HCT116 (cell line): Measurements from ENCODE around the gene HIGD1C. TPM values are rescaled to one million over a fixed set of nuclear protein-coding genes. Genes with fewer than 3 reads are reported as not detected.

ENCODE experiments used
- ATAC-seq: fragments of 200-7000 bp; cut with Tn5 transposase; 2 replicates; pipeline ENCODE4 v1.9.1; 2020; ENCODE audit warnings: mild to moderate bottlenecking, moderate library complexity
- BruUV-seq: library from RNA; stranded (reverse); fragments of 400-500 nt; replicated peaks from 2 replicates; lab custom pipeline; 2021; lab: Mats Ljungman, UMichigan
- CTCF ChIA-PET: fragments of 300-600 bp; sonication (Branson Sonifier 250); formaldehyde crosslinking; loops from one replicate; lab custom pipeline; 2021; ENCODE audit warnings: antibody characterized with exemption; lab: Charles Lee
- POLR2A ChIA-PET: fragments of 300-600, 350-600 bp; sonication (Branson Sonifier 250); formaldehyde crosslinking; loops from one replicate; lab custom pipeline; 2021; ENCODE audit warnings: antibody characterized with exemption; lab: Charles Lee
- RAD21 ChIA-PET, 2 experiments: fragments of 300-600 bp; sonication (Branson Sonifier 250); formaldehyde crosslinking; loops; one replicate each; lab custom pipeline; 2023; ENCODE audit warnings: low total read pairs in 2 of 2; ENCODE audit not compliant: uncharacterized antibody in 2 of 2, unreplicated experiment in 2 of 2, low non-redundant PET in 1 of 2; lab: Charles Lee
- DNase-seq: peaks from one replicate; pipeline ENCODE4 v3.0.0-alpha.2; 2010; ENCODE audit warnings: low read depth, low spot score
- H2AFZ ChIP-seq: fragments of 200-600 bp; shearing (Covaris generic), sonication (generic); 2 replicates; pipeline ENCODE4 v1.6.1; 2017; ENCODE audit warnings: low read depth, mixed run types, mixed read lengths, antibody characterized with exemption, low read length; ENCODE audit not compliant: poor library complexity, severe bottlenecking
- H3K27ac ChIP-seq: 2 replicates; pipeline ENCODE4 v1.5.1; 2012; ENCODE audit warnings: low read depth, low read length
- H3K27me3 ChIP-seq: fragments of 200-600 bp; sonication (generic); 2 replicates; pipeline ENCODE4 v1.6.1; 2016; ENCODE audit warnings: mixed run types, low read length, mixed read lengths; ENCODE audit not compliant: insufficient read depth
- H3K36me3 ChIP-seq, 2 experiments: fragments of 200-500 bp in 1 of 2; fragments of 200-600 bp in 1 of 2; sonication (Bioruptor generic) in 1 of 2; sonication (generic) in 1 of 2; 2 replicates each; pipeline versions ENCODE4 v1.5.1 to v1.6.1; 2014 to 2016; ENCODE audit warnings: low read length in 2 of 2, inconsistent platforms in 1 of 2, mixed read lengths in 1 of 2, mixed run types in 1 of 2; ENCODE audit not compliant: insufficient read depth in 2 of 2, control insufficient read depth in 1 of 2
- H3K4me1 ChIP-seq, 2 experiments: fragments of 200-600 bp in 1 of 2; sonication (generic) in 1 of 2; 2 replicates each; pipeline versions ENCODE4 v1.5.1 to v1.6.1; 2012 to 2017; ENCODE audit warnings: low read length in 2 of 2, inconsistent platforms in 1 of 2, mild to moderate bottlenecking in 1 of 2, mixed read lengths in 1 of 2, mixed run types in 1 of 2, moderate library complexity in 1 of 2; ENCODE audit not compliant: insufficient read depth in 2 of 2, control insufficient read depth in 1 of 2
- H3K4me2 ChIP-seq: fragments of 200-600 bp; sonication (generic); 2 replicates; pipeline ENCODE4 v1.6.1; 2017; ENCODE audit warnings: mixed run types, low read length, mixed read lengths
- H3K4me3 ChIP-seq, 2 experiments: fragments of 200-600 bp in 1 of 2; sonication (generic) in 1 of 2; replicated peaks in 1 of 2; 2 replicates each; pipeline ENCODE4 v1.5.1; 2011 to 2016; ENCODE audit warnings: low read length in 2 of 2, control low read depth in 1 of 2, low read depth in 1 of 2, mild to moderate bottlenecking in 1 of 2, mixed read lengths in 1 of 2, mixed run types in 1 of 2
- H3K79me2 ChIP-seq: fragments of 200-600 bp; sonication (generic); 2 replicates; pipeline ENCODE4 v1.6.1; 2017; ENCODE audit warnings: mild to moderate bottlenecking, mixed run types, low read length, moderate library complexity, mixed read lengths; ENCODE audit not compliant: insufficient read depth
- H3K9ac ChIP-seq: fragments of 200-600 bp; sonication (generic); 2 replicates; pipeline ENCODE4 v1.6.1; 2016; ENCODE audit warnings: low read length, mixed read lengths
- H3K9me2 ChIP-seq: fragments of 200-600 bp; sonication (generic), shearing (Covaris generic); 2 replicates; pipeline ENCODE4 v1.6.1; 2017; ENCODE audit warnings: mixed run types, mild to moderate bottlenecking, moderate library complexity; ENCODE audit not compliant: insufficient read depth
- H3K9me3 ChIP-seq, 2 experiments: fragments of 200-500 bp in 1 of 2; fragments of 200-600 bp in 1 of 2; sonication (Bioruptor generic) in 1 of 2; sonication (generic) in 1 of 2; 2 replicates each; pipeline ENCODE4 v1.6.1; 2014 to 2017; ENCODE audit warnings: low read length in 2 of 2, mixed read lengths in 2 of 2, inconsistent platforms in 1 of 2, low read depth in 1 of 2, mild to moderate bottlenecking in 1 of 2, mixed run types in 1 of 2, moderate library complexity in 1 of 2; ENCODE audit not compliant: control insufficient read depth in 1 of 2, insufficient read depth in 1 of 2
- H4K20me1 ChIP-seq: fragments of 200-600 bp; sonication (generic), shearing (Covaris generic); 2 replicates; pipeline ENCODE4 v1.6.1; 2017; ENCODE audit warnings: mixed run types, mild to moderate bottlenecking, moderate library complexity; ENCODE audit not compliant: insufficient read depth
- ATF3 ChIP-seq: IDR thresholded peaks from 2 replicates; pipeline ENCODE4 v1.6.1; 2012
- CBX3 ChIP-seq: IDR thresholded peaks from 2 replicates; pipeline ENCODE4 v1.6.1; 2012; ENCODE audit warnings: low read depth
- CEBPB ChIP-seq: IDR thresholded peaks from 2 replicates; pipeline ENCODE4 v1.6.1; 2012; ENCODE audit warnings: low read depth
- ELF1 ChIP-seq: IDR thresholded peaks from 2 replicates; pipeline ENCODE4 v1.6.1; 2012; ENCODE audit warnings: low read depth, borderline replicate concordance
- EZH2phosphoT487 ChIP-seq: fragments of 200-600 bp; IDR thresholded peaks from 2 replicates; pipeline ENCODE4 v1.6.1; 2018; ENCODE audit warnings: antibody characterized with exemption, borderline replicate concordance
- FOSL1 ChIP-seq: IDR thresholded peaks from 2 replicates; pipeline ENCODE4 v1.6.1; 2012; ENCODE audit warnings: low read depth
- JUND ChIP-seq: IDR thresholded peaks from 2 replicates; pipeline ENCODE4 v1.6.1; 2012
- MAX ChIP-seq: IDR thresholded peaks from 2 replicates; pipeline ENCODE4 v1.6.1; 2012
- POLR2AphosphoS5 ChIP-seq: IDR thresholded peaks from 2 replicates; pipeline ENCODE4 v1.6.1; 2011; ENCODE audit warnings: mild to moderate bottlenecking, low read depth, low read length, moderate library complexity
- SIN3A ChIP-seq: IDR thresholded peaks from 2 replicates; pipeline ENCODE4 v1.6.1; 2012; ENCODE audit warnings: low read depth
- SP1 ChIP-seq: IDR thresholded peaks from 2 replicates; pipeline ENCODE4 v1.6.1; 2012; ENCODE audit warnings: low read depth
- SRF ChIP-seq: IDR thresholded peaks from 2 replicates; pipeline ENCODE4 v1.6.1; 2012; ENCODE audit warnings: low read depth
- TCF7L2 ChIP-seq: IDR thresholded peaks from 2 replicates; pipeline ENCODE4 v1.7.0; 2011; ENCODE audit warnings: borderline replicate concordance, inconsistent platforms; ENCODE audit not compliant: insufficient read depth, insufficient read length; ENCODE audit errors: extremely low read depth
- YY1 ChIP-seq: IDR thresholded peaks from 2 replicates; pipeline ENCODE4 v1.6.1; 2011; ENCODE audit warnings: low read length, low read depth, moderate library complexity, mild to moderate bottlenecking; ENCODE audit not compliant: insufficient replicate concordance; ENCODE audit errors: extremely low read depth
- ZBTB33 ChIP-seq: IDR thresholded peaks from 2 replicates; pipeline ENCODE4 v1.6.1; 2011; ENCODE audit warnings: mild to moderate bottlenecking, low read length, moderate library complexity; ENCODE audit not compliant: insufficient replicate concordance; ENCODE audit errors: extremely low read depth
- ZFX ChIP-seq: fragments of 450-650 bp; IDR thresholded peaks from 2 replicates; pipeline ENCODE4 v1.6.1; 2017
- ZNF274 ChIP-seq: fragments of 200-500 bp; sonication (Bioruptor generic); IDR thresholded peaks from 2 replicates; pipeline ENCODE4 v1.6.1; 2014; ENCODE audit warnings: mild to moderate bottlenecking, low read depth, low read length, inconsistent platforms
- intact Hi-C: fragments of 100-400 bp; cut with micrococcal nuclease; formaldehyde crosslinking; loops from 2 replicates; pipeline ENCODE4 v1.10.0; 2022
- total RNA-seq: library from RNA; stranded (reverse); gene quantifications from one replicate; pipeline ENCODE4 v1.2.1, GENCODE V29; 2021; ENCODE audit not compliant: unreplicated experiment

Gene HIGD1C
- total RNA-seq, 1 experiment from 2014 or later, result not detected

- Histone ChIP-seq H3K4me1 (peaks cover 4 to 9% of the 10 kb centered on the region in 2 experiments; a peak in 3 of 4 replicates), H3K27me3 (no peaks in the 10 kb centered on the region), H4K20me1 (no peaks in the 10 kb centered on the region), H3K9me3 (no peaks in the 10 kb centered on the region), H3K9me2 (no peaks in the 10 kb centered on the region), H3K4me3 (no peak overlapping the region), H2AFZ (no peak overlapping the region), H3K79me2 (no peaks in the 10 kb centered on the region), H3K27ac (no peak overlapping the region), H3K4me2 (no peak overlapping the region; the same call in 1 of the 2 replicates), H3K36me3 (no peaks in the 10 kb centered on the region), H3K9ac (no peak overlapping the region)
- intact Hi-C loops, result no loop called here
- ChIA-PET RAD21 (interaction anchor here in 1 of 2 experiments (0.6 kb wide), 1 partner anchor 393 kb away, joined by 3 read pairs; no protein-coding TSS in a partner anchor), CTCF (no interaction called here), POLR2A (no interaction called here)
- no TSS peak for BruUV-seq
- no peak for TF ChIP-seq EZH2phosphoT487
- TF ChIP-seq SP1, result no peak
- no peak for TF ChIP-seq ZNF274
- no peak for TF ChIP-seq ZBTB33
- no peak for TF ChIP-seq CBX3
- no peak for TF ChIP-seq ATF3
- no peak for TF ChIP-seq FOSL1
- no peak for TF ChIP-seq SRF
- TF ChIP-seq SIN3A, result no peak
- TF ChIP-seq YY1, result no peak
- no peak for TF ChIP-seq ZFX
- no peak for TF ChIP-seq CEBPB
- no peak for TF ChIP-seq MAX
- no peak for TF ChIP-seq ELF1
- no peak for TF ChIP-seq TCF7L2
- no peak for TF ChIP-seq POLR2AphosphoS5
- no peak for TF ChIP-seq JUND
- ATAC-seq, result no peak
- DNase-seq, result no peak
Measured at GRCh38 chr12:50947933-50948626, 4.3 kb upstream of the HIGD1C start.
